Activated naive CD4-positive, alpha-beta T cell (primary cell): ENCODE measurements around the gene TMEM170B.
"Not testable (repeated sequence)": the region's sequence is repeated elsewhere in the genome, so short reads cannot be mapped to it uniquely, and the experiment has no call there.

Source experiments
- DNase-seq, 4 experiments: peaks; one replicate each; lab custom pipeline; 2025; lab: John Stamatoyannopoulos, UW

Gene TMEM170B

GRCh38 chr6:11528996-11529395 lies 8.6 kb upstream of the TMEM170B start:
- DNase-seq: no peak

DNA sequence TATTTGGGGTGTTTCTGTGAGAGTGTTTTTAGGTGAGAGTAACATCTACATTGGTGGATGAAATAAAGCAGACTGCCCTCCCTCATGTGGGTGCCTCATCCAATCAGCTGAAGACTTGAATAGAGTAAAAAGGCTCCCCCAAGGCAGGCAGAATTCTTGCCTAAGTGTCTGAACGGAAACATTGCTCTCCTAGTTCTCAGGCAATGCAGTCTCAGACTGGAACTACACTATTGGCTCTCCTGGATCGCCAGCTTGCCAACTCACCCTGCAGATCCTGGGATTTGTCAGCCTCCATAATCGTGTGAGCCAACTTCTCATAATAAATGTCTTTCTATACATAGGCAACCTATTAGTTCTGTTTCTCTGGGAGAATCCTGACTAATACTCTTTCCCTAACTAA lies 5.5 kb upstream of the TMEM170B start:
- no peak for DNase-seq

GRCh38 chr6:11534561-11534960 lies 3.0 kb upstream of the TMEM170B start:
- DNase-seq: no peak

- DNase-seq: no peak
These were observed 1.7 kb upstream of the TMEM170B start for GRCh38 chr6:11535801-11536230.

DNA sequence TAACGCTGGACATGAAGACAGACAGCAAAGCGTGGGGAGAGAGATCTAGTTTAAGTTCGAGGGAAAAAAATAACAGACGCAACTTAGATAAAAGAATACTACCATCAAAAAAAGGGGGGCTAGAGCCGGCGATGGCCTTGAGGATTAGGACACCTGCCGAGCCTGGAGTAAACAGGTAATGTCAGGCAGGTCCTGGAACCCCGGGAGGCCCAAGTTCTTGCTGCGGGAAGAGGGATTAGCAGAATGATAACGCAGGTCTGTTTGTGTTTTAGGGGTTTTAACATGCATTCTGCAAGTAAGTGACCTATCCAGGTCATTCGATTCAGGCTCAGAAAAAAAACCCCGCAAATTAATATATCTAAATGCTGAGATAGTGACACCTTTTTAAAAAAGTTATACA lies 754 bp upstream of the TMEM170B start:
- no peak for DNase-seq

- DNase-seq: peak in 3 of 4 experiments; percentile 12 to 14 (median 12)
These were observed 686 bp downstream of the TMEM170B start for GRCh38 chr6:11538052-11538818.

- no peak for DNase-seq
These were observed 1.4 kb downstream of the TMEM170B start for GRCh38 chr6:11538819-11539468.

- DNase-seq: no peak
These were observed 5.3 kb downstream of the TMEM170B start for GRCh38 chr6:11542863-11543262.

DNA sequence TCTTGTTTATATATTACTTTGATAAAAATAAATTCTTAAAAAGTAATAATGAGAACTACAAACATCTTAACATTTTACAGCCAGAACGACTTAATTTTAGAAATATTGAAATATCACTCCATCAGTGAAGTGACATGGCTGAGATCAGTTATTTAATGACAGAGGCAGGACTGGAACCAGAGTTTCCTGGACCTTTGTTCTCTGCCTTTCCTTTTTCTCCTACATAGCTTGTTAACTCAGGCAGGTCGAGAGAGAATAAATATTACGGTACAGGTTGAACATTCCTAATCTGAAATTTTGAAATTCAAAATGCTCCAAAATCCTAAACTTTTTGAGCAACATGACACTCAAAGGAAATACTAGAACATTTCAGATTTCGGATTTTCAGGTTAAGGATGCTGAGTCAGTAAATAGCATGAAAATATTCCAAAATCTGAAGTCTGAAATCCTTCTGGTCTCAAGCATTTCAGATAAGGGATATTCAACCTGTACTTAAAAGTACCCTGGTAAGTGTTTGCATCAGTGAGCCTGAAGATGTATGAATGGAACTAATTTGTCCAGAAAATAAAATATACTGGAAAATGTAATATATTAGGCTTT lies 6.5 kb downstream of the TMEM170B start:
- no peak for DNase-seq

- DNase-seq: not testable (repeated sequence)
These were observed 10.3 kb downstream of the TMEM170B start for GRCh38 chr6:11547846-11548245.

DNA sequence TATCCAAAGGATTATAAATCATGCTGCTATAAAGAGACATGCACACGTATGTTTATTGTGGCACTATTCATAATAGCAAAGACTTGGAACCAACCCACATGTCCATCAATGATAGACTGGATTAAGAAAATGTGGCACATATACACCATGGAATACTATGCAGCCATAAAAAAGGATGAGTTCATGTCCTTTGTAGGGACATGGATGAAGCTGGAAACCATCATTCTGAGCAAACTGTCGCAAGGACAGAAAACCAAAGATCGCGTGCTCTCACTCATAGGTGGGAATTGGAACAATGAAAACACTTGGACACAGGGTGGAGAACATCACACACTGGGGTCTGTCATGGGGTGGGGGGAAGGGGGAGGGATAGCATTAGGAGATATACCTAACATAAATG lies 11.0 kb downstream of the TMEM170B start:
- DNase-seq: not testable (repeated sequence)

- no peak for DNase-seq
These were observed 13.5 kb downstream of the TMEM170B start for GRCh38 chr6:11551053-11551452.

DNA sequence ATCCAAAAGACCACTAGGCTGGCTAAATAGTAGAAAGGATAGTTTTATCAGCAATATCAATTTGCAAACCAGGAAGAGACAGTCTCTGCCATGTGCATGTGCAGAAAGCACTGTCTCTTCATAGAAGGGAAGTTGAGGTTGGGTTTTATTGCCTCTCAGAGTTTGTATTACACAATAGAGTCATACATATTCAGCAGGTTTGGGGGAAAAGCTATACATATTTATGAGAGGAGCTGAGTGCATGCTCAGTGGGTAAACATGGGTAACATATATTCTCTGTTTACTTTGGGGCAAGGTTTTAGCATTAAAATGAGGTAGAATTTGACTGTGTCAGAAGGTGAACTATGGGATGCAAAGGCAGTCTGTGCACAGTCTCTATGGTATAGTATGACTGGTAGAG lies 14.9 kb downstream of the TMEM170B start:
- no peak for DNase-seq

DNA sequence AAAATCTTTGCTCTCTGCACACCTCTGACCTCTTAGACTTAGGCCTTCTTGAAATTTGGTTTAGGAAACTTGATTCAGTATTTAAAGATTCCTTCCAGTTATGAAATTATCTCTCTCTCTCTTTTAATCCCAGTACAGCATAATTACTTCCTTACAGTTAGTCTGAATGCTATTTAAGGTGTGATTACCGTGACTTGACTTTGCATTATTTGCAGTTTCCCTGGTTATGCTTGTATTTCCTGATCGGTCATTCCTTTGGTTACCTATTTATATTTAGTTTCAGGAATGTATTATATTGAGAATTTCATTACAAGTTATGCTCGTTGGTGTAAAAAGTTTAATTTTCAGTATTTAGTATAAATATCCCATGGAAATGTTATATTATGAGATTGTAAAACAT lies 16.3 kb downstream of the TMEM170B start:
- no peak for DNase-seq

GRCh38 chr6:11556309-11556708 lies 18.8 kb downstream of the TMEM170B start:
- DNase-seq: no peak

- no peak for DNase-seq
These were observed 26.2 kb downstream of the TMEM170B start for GRCh38 chr6:11563793-11564192.

DNA sequence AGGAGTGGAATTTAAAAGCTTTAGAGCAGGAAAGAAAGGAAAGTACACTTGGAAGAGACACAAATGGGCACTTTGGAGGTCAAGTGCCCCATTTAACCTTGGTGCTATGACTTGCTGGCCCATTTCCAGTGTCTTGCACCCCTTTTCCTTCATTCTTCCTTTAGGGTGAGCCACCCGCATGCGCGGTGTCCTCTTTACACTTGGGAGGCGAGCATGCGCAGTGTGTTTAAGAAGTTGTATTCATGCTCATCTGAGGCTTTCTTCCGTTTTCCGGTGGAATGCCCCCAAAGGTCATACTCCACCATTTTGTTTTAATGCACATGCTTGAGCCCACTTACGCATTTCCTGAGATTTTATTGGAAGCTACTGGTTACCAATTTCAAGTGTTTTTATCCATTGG lies 29.1 kb downstream of the TMEM170B start:
- DNase-seq: no peak

GRCh38 chr6:11571073-11571472 lies 33.5 kb downstream of the TMEM170B start:
- DNase-seq: no peak

DNA sequence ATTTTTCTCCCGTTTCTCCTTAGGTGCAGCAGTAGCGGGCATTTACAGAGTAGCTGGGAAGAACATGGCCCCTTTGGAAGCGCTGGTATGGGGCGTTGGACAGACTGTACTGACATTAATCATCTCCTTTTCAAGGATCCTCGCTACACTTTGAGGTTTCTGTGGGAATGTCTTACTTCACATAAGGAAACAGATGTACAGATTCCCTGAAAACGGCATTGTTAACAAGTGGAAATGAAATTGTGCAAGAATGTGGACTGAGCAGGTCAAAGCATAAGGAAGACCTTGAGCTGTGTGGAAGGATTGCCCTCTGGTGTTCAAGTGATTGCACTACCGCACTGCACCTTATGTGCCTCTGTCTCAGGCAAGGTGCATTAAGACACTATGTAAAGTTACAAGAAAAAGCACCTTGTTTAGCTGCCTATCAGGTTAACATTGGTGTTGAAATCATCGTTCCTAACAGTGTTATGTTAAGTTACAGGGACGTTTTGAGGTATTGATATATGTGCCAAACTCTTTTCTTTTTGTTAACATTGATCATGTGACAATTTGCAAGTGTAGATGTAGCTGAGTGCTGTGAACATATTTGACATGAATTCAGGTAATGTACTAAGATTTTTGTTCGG lies 38.0 kb downstream of the TMEM170B start:
- DNase-seq: peak in 1 of 4 experiments; percentile 0

DNA sequence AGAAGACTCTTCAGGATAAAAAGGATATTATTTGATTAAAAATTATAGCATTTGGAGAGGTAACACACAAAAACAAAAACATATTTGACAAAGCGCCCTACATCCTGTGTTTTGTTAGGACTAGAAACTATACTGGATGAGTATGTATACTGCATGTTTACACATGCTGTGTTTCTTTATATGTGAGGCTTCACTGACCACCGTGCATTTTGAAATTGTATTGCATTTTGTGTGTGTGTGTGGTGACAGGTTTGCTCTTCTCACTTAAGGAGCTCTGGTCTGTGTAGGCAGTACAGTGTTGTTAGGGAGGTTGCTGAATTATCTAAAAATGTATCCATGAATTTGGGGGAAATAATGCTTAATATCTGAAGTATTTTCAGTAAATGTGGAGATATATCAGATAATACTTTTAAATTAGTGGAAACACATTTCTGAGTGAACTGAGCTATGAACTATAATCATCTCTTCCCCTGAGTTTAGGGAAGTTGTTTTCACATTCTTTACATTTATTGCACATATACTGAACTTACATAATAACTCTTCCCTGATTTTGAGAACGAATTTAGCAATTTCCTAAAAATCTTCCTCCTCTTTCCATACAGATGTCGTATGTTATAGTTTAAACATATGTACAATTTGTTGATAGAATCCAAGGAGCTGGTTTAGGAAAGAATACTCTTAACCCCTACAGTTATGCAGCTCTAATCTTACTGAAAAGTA lies 43.3 kb downstream of the TMEM170B start:
- DNase-seq: no peak

GRCh38 chr6:11584244-11584643 lies 46.7 kb downstream of the TMEM170B start:
- no peak for DNase-seq

DNA sequence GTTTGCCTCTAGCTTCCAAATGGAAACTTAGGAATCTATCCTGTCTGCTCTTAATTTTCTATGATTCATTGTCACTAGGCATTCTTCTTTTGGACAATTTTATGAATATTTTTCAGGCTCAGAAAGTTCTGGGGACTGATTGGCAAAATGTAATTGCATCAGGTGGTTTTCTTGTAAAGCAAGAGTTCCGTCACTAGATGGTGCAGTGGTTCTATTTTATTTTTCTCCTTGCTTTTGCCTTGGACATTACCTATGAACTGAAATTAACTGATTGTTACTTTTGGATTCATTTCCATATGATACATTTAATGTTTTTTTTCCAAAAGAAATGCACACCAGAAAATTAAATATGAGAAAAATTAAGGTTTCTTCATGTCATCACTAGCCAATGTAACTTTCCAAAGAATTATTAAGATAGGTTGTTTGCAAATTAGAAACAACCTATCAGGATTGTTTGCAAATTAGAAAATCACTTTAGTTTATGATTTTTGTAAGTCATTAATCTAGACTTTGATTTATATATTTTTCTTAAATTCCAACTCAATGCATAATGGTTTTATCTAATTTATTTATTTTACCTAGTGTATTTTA lies 48.0 kb downstream of the TMEM170B start:
- DNase-seq: no peak
